Adipocyte (in vitro differentiated cells): ENCODE data around the gene PRDM2.

Experiments
- DNase-seq: peaks from one replicate; pipeline ENCODE4 v3.0.0-alpha.2; 2015; ENCODE audit warnings: low read depth
- H3K27me3 ChIP-seq: replicated peaks from 2 replicates; pipeline ENCODE4 v1.7.0; 2013; ENCODE audit warnings: mild to moderate bottlenecking, low read length, moderate library complexity; ENCODE audit not compliant: control insufficient read depth, insufficient read depth
- H3K36me3 ChIP-seq: 2 replicates; pipeline ENCODE4 v1.7.0; 2013; ENCODE audit warnings: low read length, mild to moderate bottlenecking, moderate library complexity; ENCODE audit not compliant: control insufficient read depth, insufficient read depth, severe bottlenecking
- H3K4me1 ChIP-seq: 2 replicates; pipeline ENCODE4 v1.7.0; 2013; ENCODE audit warnings: mild to moderate bottlenecking, low read length, moderate library complexity; ENCODE audit not compliant: control insufficient read depth, insufficient read depth
- H3K4me3 ChIP-seq: 2 replicates; pipeline ENCODE4 v1.7.0; 2013; ENCODE audit warnings: mild to moderate bottlenecking, low read length, moderate library complexity
- H3K9ac ChIP-seq: 2 replicates; pipeline ENCODE4 v1.7.0; 2013; ENCODE audit warnings: mild to moderate bottlenecking, low read length, moderate library complexity
- H3K9me3 ChIP-seq: 2 replicates; pipeline ENCODE4 v1.7.0; 2013; ENCODE audit warnings: mild to moderate bottlenecking, low read length, moderate library complexity; ENCODE audit not compliant: control insufficient read depth

PRDM2 gene

GRCh38 chr1:13735168-13735930 lies 35.4 kb downstream of the PRDM2 start:
- Histone ChIP-seq H3K36me3 (no peaks in the 10 kb centered on the region), H3K9me3 (no peaks in the 10 kb centered on the region), H3K9ac (no peak overlapping the region), H3K4me1 (peaks cover 39% of the 10 kb centered on the region), H3K4me3 (no peak overlapping the region), H3K27me3 (no peaks in the 10 kb centered on the region)
- DNase-seq = no peak

- no peak overlapping the region for H3K9ac ChIP-seq
- H3K27me3 ChIP-seq = no peaks in the 10 kb centered on the region
- no peaks in the 10 kb centered on the region for H3K9me3 ChIP-seq
- peaks cover 1% of the 10 kb centered on the region for H3K36me3 ChIP-seq
- no peak for DNase-seq
- H3K4me3 ChIP-seq = no peak overlapping the region
- H3K4me1 ChIP-seq = peaks cover 21% of the 10 kb centered on the region
These were observed 37.4 kb downstream of the PRDM2 start for GRCh38 chr1:13737398-13737797.

- Histone ChIP-seq H3K4me3 (no peak overlapping the region), H3K4me1 (peaks cover 15% of the 10 kb centered on the region)
- DNase-seq = no peak
These were observed 46.4 kb downstream of the PRDM2 start for GRCh38 chr1:13746342-13746741.

GRCh38 chr1:13748610-13749505 lies 48.9 kb downstream of the PRDM2 start:
- Histone ChIP-seq H3K4me3 (peak overlapping the region; percentile 97), H3K9me3 (no peaks in the 10 kb centered on the region), H3K9ac (peak overlapping the region; percentile 96), H3K36me3 (peaks cover 11% of the 10 kb centered on the region), H3K4me1 (peaks cover 30% of the 10 kb centered on the region), H3K27me3 (no peaks in the 10 kb centered on the region)
- DNase-seq = peak; percentile 99

More at GRCh38 chr1:13746342-13746741, 46.4 kb downstream of the PRDM2 start:
- peaks cover 6% of the 10 kb centered on the region for H3K36me3 ChIP-seq
- no peaks in the 10 kb centered on the region for H3K27me3 ChIP-seq
- no peaks in the 10 kb centered on the region for H3K9me3 ChIP-seq
- H3K9ac ChIP-seq = no peak overlapping the region

GRCh38 chr1:13749543-13750341 lies 49.8 kb downstream of the PRDM2 start:
- DNase-seq = peak; percentile 75
- Histone ChIP-seq H3K9me3 (no peaks in the 10 kb centered on the region), H3K4me3 (peak overlapping the region; percentile 97), H3K36me3 (peaks cover 16% of the 10 kb centered on the region), H3K9ac (peak overlapping the region; percentile 96), H3K4me1 (peaks cover 34% of the 10 kb centered on the region), H3K27me3 (no peaks in the 10 kb centered on the region)

GRCh38 chr1:13751458-13751871 lies 51.5 kb downstream of the PRDM2 start:
- Histone ChIP-seq H3K9me3 (no peaks in the 10 kb centered on the region), H3K9ac (peak overlapping the region; percentile 96), H3K4me1 (peaks cover 45% of the 10 kb centered on the region), H3K4me3 (peak overlapping the region; percentile 97), H3K36me3 (peaks cover 16% of the 10 kb centered on the region), H3K27me3 (no peaks in the 10 kb centered on the region)
- no peak for DNase-seq

- peaks cover 51% of the 10 kb centered on the region for H3K4me1 ChIP-seq
- H3K9me3 ChIP-seq = no peaks in the 10 kb centered on the region
- H3K9ac ChIP-seq = no peak overlapping the region
- peak overlapping the region; percentile 97 for H3K4me3 ChIP-seq
- no peaks in the 10 kb centered on the region for H3K27me3 ChIP-seq
- H3K36me3 ChIP-seq = peaks cover 16% of the 10 kb centered on the region
- no peak for DNase-seq
These were observed 52.0 kb downstream of the PRDM2 start for GRCh38 chr1:13751985-13752384.

- Histone ChIP-seq H3K9ac (no peak overlapping the region), H3K36me3 (peaks cover 16% of the 10 kb centered on the region), H3K27me3 (no peaks in the 10 kb centered on the region), H3K4me1 (peaks cover 57% of the 10 kb centered on the region), H3K4me3 (no peak overlapping the region), H3K9me3 (no peaks in the 10 kb centered on the region)
- no peak for DNase-seq
These were observed 52.9 kb downstream of the PRDM2 start for GRCh38 chr1:13752852-13753251.

GRCh38 chr1:13753636-13754402 lies 53.8 kb downstream of the PRDM2 start:
- H3K4me3 ChIP-seq = no peak overlapping the region
- no peak overlapping the region for H3K9ac ChIP-seq
- no peaks in the 10 kb centered on the region for H3K9me3 ChIP-seq
- no peak for DNase-seq
- peaks cover 16% of the 10 kb centered on the region for H3K36me3 ChIP-seq
- H3K4me1 ChIP-seq = peaks cover 53% of the 10 kb centered on the region
- H3K27me3 ChIP-seq = no peaks in the 10 kb centered on the region

GRCh38 chr1:13754510-13755103 lies 54.6 kb downstream of the PRDM2 start:
- H3K36me3 ChIP-seq = peaks cover 16% of the 10 kb centered on the region

More at GRCh38 chr1:13754510-13755103, 54.6 kb downstream of the PRDM2 start:
- H3K9me3 ChIP-seq = no peaks in the 10 kb centered on the region
- no peak for DNase-seq
- peaks cover 61% of the 10 kb centered on the region for H3K4me1 ChIP-seq
- peak overlapping the region; percentile 25 for H3K4me3 ChIP-seq
- no peaks in the 10 kb centered on the region for H3K27me3 ChIP-seq
- peak overlapping the region; percentile 16 for H3K9ac ChIP-seq
